ENCODE measurements around the gene LPA.
"Not testable (repeated sequence)": the region's sequence is repeated elsewhere in the genome, so short reads cannot be mapped to it uniquely, and the experiment has no call there.

LPA gene

DNA sequence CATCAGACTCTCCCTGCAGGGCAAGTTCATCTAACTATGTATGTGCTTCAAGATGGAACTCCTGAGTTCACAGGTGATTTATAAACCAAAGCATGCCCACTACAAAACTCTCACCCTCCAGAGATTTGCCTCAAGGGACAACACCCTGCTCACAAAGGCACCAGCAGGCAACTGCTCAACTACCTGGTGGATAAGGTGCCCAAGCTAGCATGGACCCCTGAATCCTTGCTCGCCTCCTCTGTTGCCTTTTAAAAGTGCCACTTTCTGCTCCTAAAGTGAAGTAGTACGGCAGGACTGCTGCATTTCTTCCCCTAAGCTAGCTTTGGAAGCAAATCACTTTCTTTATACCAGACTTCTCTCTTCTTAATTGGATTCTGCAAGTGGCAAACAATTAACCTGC, 1.2 kb downstream of the LPA start:
- FAIRE-seq: no peak

DNA sequence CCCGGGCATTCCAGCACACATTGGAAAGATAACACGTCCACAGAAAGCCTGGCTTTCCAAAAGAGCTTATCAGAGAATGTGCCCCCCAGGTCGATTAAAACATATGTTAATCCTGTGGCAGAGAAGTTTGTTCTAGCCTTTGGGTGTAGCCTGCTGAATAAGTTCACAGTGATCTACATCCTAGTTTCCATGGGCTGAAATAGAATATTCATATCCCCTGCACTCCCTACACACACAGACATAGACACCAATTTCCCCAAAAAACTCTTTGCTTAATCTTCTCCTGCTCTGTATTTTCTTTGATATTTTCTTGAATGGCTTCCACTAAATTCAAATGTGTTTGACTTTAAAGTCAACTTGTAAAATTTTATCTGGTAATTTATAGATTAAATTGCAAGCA, 1.6 kb downstream of the LPA start:
- no peak for FAIRE-seq

DNA sequence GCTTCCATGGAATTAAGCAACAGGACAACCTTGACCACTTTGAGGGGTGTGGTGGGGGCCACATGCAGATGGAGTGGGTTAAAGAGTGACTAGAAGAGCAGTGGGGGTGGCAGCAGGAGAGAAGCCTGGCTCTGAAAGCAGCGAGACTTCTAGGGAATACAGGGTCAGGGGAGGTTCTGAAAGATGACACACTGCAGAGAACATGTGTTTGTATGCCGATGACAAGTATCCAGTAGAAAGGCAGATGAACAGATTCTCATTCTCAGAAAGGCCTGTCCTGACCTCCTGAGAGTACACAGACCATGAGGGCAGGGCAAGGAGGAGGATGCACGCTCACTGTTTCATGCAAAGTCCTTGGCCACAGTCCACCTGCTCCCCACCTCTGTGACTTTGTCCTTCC, 2.9 kb downstream of the LPA start:
- no peak for FAIRE-seq

DNA sequence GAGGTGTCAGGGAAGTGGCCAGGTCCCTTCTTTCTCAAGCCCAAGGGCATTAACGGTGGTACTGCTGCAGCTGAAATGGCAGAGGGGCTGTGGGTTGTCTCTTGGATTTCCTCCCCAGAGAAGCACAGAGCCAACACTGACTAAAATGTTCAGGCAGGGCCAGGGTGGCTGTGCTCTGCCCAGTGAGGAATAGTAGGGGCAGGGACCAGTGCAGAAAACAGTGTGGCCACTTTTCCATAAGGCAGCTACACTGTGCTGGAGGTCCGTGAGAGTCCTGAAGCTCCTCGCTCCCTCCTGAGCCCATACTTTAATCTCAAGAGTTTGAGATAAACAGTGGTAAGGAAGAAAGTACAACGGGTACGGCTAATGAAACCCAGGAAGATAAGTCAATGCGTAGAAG, 4.5 kb downstream of the LPA start:
- no peak for FAIRE-seq

DNA sequence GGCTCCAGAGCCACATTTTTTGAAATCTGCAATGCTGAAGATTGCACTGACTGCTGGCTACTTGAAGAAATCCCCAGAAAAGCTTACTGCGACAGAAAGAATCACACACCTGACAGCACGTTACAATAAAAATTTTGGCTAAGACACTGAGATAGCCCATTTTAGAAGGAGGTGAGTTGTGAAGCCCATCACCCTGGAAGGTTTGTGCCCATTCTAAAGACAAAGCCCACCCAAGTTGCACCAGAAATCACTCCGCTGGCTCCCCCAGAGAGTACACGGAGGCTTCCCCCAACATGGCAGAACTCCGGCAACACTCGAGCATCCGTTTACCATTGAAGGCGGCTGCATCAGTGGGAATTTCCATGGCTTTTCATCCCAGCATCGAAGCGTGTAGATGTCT, 29.4 kb downstream of the LPA start:
- no peak for FAIRE-seq

DNA sequence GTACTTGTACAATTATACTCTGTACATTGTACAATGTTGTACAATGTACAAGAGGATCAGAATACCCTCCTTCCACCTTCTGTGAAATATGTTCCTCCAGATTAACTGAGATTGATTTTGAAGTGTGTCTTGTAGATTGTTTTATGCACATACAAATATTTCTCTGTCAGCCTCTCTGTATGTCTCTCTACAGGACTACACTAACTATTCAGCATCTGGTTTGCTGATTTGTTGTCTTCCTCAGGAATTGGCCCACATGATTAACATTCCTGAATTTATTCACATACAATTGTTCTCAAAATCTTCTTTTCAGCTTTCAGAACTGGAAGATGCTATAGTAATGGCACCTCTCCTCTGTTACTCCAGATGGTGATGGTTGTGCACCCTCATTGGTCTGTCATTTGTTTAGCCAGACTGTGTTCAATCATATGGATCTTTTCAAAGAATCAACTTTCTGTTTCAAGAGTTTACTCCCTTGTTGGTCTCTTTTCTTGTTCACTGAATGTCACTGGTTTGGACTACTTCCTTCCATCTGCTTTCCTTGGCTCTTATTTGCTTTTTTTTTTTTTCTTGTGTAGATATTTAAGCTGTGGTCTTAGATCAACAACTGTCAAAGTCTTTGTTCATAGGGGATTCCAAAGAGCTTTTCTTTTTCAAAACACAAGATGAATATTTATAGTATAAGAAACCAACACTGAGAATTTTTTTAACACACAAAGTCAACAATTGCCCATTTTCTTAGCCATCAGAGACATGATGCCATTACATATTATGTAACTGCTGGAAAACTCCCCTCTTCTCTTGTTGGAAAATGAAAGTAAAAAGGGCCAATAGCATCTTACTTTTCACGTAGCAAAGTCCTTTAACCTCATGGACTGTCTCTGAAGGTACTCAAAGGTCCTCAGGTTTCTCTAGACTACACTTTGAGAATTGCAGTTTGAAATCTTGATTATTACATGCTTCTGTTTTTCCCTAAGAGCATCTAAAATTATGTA, 67.9 kb downstream of the LPA start:
- FAIRE-seq: no peak

DNA sequence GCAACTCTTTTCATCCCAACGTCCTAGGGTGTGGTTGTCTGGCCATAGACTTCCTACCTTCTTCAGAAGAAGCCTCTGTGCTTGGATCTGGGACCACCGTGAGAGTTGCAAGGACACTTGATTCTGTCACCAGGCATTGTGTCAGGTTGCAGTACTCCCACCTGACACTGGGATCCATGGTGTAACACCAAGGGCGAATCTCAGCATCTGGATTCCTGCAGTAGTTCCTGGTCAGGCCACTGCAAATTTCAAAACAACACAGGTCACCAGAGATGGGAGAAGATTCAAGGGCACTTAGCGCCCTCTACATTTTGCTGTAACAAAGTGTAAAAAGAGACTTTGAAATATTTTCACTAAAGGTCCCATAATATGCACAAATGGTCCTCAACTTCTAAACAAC, 68.8 kb downstream of the LPA start:
- not testable (repeated sequence) for FAIRE-seq

DNA sequence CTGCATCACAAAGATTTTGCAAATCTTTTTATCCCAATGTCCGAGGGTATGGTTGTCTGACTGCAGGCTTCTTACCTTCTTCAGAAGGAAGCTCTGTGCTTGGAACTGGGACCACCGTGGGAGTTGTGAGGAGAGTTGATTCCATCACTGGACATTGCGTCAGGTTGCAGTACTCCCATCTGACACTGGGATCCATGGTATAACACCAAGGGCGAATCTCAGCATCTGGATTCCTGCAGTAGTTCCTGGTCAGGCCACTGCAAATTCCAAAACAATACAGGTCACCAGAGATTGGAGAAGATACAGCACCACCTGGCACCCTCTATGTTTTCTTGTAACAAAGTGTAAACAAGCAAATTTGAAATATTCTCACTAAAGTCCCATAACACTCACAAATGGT, 77.7 kb downstream of the LPA start:
- FAIRE-seq: no peak

DNA sequence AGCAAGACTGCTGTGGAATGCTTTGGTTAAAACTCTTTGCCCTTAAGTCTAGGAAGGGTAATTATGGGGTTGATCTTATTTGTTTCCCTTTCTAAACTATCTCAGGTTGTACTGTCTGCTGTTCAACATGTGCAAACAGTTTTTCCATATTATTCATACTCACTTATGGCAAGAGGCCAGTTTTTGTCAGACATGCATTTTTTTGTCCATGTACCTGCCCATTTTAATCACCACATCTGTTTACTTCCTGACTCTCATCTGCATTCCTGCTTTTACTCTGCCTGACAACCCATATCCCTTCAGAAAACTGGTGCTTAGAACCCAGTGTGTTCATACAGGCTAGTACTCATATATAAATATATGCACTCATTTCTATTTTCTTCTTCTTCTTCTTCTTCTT, 80.3 kb downstream of the LPA start:
- FAIRE-seq: no peak

DNA sequence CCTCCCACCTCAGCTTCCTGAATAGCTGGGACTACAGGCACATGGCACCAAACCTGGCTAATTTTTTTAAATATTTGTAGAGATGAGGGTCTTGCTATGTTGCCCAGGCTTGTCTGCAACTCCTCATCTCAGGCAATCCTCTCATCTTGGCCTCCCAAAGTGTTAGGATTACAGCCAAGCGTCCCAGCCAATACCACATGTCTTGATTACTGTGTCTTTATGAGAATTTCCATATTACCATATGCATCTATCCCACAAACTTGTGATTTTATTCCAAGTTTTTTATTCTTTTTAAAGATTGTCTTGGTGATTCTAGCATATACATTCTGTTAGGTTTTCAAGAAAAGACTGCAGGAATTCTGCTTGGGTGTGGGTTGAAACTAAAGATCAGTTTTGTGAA, 82.7 kb downstream of the LPA start:
- FAIRE-seq: no peak

DNA sequence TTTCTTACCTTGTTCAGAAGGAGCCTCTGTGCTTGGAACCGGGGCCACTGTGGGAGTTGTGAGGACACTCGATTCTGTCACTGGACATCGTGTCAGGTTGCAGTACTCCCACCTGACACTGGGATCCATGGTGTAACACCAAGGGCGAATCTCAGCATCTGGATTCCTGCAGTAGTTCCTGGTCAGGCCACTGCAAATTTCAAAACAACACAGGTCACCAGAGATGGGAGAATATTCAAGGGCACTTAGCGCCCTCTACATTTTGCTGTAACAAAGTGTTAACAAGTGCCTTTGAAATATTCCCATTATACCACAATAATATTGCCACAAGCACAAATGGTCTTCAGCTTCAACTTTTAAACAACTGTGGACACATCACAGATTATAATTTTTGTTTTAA, 85.6 kb downstream of the LPA start:
- FAIRE-seq: not testable (repeated sequence)

DNA sequence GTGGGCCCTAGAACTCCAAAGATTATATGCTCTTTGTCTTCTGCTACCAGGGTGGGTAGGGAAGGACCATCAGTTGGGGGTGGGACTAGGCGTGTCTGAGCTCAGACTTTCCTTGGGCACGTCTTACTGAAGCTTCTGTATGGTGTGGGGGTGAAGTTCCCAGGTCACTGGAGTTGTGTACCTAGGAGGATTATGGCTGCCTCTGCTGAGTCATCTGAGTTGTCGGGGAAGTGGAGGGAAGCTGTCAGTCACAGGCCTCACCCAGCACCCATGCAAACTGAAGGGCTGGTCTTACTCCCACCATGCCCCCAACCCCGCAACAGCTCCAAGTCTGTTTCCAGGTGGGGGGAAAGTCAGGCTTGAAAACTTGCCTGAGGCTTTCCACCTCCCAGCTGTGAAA, 90.1 kb downstream of the LPA start:
- no peak for FAIRE-seq

DNA sequence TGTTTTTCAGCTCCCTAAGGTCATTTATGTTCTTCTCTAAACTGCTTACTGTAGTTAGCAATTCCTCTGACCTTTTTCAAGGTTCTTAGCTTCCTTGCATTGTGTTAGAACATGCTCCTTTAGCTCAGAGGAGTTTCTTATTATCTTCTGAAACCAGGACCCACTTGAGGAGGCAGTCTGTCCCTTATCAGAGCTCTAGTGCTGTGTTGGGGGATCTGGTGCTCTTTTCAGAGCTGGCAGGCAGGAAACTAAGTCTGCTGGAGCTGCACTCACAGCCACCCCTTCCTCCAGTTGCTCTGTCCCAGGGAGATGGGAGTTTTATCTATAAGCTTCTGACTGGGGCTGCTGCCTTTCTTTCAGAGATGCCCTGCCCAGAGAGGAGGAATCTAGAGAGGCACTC, 92.9 kb downstream of the LPA start:
- not testable (repeated sequence) for FAIRE-seq

DNA sequence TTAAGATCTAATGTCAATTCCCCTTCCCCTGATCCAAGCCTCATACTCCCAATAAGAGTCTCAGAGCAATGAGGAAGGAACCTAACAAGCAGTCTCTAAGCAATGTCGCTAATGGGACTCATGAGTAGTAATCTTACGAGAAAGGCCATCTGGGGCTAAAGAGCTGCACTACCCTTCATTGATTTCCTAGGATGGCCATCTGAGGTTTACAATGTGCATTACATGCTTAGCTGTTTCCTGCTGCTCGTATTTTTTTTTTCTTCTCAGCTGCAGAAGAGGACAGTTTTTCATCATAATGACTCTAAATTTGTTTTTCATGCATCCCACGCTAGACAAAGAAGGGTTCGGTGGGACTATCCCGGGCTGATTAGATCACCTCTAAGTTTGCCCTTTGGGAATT, 119.3 kb downstream of the LPA start:
- FAIRE-seq: no peak

DNA sequence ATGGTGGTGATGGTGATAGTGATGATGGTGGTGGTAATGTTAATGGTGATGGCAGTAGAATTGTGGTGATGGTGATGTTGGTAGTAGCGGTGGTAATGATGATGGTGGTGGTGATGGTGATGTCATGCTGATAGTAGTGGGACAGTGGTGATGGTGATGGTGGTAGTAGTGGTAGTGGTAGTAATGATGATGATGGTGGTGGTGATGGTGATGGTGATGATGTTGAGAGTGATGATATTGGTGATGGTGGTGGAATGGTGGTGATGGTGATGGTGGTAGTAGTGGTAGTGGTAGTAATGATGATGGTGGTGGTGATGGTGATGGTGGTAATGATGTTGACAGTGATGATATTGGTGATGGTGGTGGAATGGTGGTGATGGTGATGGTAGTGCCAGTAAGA, 128.8 kb downstream of the LPA start:
- FAIRE-seq: no peak

DNA sequence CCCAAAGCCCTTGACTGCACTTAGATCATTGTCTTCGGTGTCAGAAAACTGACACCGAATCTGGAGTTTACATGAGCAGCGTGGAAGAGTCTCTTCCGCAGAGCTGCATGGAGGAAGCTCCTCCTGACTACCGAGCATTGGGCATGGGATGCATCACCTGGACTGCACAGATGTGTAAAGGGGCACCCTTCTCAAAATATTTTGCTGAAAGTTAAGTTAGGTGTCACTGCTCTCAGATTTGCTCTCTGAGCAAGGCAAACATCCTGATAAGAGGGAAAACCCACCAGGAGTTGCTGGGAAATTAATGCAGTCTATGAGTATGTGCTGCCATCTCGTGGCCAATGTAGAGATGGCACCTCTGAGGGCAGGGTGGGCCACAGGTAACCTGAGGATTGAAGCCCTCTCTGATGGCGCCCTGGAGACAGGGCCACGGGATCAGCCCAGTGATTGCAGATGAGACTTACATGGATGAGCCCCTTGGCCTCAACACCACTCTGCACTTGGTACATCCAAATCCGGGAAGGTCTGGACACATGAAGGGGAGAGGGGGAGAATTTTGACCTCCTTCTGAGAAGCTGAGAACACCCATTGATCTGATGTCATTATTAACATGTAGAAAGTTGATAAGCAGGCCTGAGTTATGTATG, 129.9 kb downstream of the LPA start:
- no peak for FAIRE-seq

DNA sequence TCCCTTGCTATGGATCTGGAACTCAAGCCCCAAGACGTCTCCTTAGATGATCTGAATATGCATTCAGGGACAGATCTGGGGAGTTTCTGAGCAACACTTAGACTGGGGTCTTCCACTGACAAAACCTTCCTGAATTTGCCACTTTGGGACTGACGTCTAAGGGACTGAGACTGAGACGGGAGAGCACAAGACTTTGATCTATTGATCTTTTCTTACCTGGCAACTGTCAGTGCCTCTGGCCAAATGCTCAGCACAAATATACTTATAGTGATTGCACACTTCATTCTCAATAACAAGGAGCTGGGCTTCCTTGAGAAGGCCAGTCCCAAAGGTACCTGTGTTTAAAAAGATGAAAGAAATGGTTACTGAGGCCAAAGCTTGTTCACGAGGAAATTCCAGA, 131.8 kb downstream of the LPA start:
- no peak for FAIRE-seq

DNA sequence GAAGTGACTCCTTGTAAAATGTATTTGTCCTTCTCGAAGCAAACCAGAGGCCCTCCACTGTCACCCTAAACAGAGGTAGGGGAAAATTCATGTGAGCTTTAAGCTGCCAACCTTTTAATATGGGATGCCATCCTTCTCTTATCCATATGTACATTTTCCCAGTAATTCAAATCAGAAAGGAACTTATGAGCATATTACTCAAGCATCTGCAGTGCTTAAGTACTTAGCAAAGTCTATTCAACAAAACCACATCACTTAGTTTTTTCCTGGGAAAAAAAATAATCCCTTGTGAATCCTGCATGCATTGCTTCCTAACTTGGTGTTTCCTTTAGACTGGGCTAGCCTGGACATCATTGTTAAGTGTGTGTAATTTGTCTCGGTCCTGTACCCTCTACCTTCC, 132.2 kb downstream of the LPA start:
- no peak for FAIRE-seq

DNA sequence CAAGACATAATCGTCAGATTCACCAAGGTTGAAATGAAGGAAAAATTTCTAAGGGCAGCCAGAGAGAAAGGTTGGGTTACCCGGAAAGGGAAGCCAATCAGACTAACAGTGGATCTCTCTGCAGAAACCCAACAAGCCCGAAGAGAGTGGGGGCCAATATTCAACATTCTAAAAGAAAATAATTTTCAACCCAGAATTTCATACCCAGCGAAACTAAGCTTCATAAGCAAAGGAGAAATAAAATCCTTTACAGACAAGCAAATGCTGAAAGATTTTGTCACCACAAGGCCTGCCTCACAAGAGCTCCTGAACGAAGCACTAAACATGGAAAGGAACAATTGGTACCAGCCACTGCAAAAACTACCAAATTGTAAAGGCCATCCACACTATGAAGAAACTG, 134.6 kb downstream of the LPA start:
- not testable (repeated sequence) for FAIRE-seq

DNA sequence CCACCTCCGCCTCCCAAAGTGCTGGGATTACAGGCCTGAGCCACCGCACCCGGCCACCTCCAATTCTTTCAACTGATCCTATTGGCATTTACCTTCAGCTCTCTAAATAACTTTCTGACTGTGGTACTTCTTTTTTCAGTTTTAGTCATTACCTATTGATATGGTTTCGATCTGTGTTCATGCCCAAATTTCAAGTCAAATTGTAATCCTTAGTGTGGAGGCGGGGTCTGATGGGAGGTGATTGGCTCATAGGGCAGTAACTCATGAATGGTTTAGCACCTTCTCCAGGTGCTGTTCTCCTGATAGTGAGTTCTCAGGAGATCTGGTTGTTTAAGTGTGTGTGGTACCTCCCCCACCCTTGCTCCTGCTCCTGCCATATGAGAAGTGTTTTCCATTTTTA, 140.9 kb downstream of the LPA start:
- no peak for FAIRE-seq

DNA sequence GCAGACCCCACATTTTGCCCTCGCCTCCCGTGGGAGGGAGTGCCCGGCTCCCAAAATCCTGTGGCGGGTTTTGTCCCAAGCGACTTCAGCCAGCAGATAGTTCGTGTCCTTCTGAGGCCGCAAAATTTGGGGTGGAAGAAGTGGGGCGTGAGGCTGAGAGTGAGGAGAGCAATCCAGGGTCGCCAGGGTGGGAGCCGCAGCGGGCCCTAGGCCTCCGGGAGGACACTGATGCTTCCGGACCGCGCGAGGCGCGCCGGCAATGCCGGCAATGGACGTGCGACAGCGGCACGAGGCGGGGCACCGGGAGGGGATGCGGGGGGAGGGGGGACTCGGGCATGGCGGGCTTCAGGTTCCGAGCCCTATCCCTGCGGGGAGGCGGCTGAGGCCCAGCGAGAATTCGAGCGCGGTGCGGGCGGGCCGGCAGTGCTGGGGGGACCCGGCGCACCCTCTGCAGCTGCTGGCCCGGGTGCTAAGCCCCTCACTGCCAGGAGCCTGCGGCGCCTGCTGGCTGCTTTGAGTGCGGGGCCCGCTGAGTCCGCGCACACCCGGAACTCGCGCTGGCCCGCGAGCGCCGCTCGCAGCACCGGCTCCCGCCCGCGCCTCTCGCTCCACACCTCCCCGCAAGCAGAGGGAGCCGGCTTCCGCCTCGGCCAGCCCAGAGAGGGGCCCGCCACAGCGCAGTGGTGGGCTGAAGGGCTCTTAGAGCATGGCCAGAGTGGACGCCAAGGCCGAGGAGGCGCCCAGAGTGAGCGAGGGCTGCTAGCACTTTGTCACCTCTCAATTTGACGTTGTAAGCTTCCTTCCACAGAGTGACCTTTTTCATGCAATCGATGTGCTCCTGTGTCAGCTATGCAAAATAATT, 143.8 kb downstream of the LPA start:
- no peak for FAIRE-seq

DNA sequence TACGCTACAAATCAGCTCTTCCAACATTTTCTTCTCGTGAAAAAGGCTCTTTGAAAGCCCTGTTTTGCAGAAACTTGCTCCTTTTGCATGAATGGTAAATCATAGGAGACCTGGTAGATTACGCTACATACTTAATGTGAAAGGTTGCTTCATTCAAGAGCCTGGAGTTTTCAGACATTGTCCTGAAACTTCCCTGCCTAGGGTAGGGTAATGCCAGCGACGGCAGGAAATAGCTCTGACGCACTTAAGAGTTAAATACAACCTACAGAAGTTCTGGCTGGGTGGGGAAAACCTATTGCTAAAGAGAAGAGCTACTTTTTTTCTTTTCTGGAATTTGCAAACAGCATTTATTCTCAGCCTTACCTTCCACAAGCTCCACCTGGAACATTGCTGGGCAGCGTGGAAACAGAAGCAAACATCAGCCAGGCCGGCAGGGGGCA, 144.5 kb downstream of the LPA start:
- FAIRE-seq: peak; percentile 33

DNA sequence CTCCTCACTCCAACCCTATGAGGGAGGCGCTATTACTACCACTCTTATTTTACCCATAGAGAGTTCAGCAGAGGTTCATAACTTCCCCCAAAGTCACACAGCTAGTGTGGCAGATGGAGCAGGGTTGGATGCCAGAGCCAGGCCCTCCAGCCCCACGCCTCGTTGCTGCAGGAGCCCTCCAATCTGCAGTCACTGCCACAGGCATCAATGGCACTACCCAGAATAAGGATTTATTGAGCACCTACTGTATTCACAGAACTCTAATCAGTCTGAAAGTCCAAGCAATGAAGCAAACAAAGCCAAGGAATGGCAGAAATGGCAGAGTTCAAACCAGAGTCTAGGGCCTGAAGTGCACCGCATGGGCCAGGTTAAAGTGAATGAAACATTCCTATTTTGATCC, 144.9 kb downstream of the LPA start:
- no peak for FAIRE-seq
